Ecto neural progenitor cell (in vitro differentiated cells): ENCODE measurements around the gene RAB3C.
"Not testable (repeated sequence)": the region's sequence is repeated elsewhere in the genome, so short reads cannot be mapped to it uniquely, and the experiment has no call there.

Experiments used
- DNase-seq: peaks from one replicate; pipeline ENCODE4 v3.0.0-alpha.2; 2018; ENCODE audit warnings: low spot score

Gene RAB3C

DNA sequence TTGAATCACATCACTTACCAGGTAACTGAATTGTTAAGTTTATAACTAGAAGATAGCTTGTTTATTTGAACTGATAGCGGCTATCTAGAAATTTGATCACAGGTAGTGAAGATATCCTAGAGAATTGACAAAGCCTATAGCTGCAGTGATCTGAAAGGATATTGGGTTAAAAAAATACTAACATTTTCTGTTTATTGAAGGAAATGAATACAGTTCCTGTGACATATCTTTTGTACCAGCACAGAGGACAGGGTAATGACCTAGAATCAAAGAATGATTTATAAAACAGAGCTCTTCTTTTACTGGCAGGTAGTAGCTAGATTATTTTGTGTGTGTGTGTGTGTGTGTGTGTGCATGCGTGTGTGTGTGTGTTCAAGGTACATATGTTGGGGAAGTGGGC lies 94.8 kb downstream of the RAB3C start:
- DNase-seq = no peak

DNA sequence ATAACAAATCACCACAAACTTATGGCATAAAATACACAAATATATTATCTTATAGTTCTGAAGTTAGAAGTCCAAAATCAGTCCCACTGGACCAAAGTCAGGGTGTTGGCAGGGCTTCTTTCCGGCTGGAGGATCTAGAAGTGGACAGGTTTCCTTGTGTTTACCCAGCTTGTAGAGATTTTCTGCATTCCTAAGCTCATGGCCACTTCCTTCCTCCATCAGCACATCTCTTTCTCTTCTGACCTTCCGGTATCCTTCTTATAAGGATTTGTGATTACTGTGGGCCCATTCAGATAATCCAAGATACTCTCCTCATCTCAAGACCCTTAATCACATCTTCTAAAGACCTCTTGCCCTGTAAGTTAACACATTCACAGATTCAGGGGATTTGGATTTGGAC lies 97.6 kb downstream of the RAB3C start:
- DNase-seq = no peak

- DNase-seq = no peak
Measured at GRCh38 chr5:58681943-58682342, 99.1 kb downstream of the RAB3C start.

DNA sequence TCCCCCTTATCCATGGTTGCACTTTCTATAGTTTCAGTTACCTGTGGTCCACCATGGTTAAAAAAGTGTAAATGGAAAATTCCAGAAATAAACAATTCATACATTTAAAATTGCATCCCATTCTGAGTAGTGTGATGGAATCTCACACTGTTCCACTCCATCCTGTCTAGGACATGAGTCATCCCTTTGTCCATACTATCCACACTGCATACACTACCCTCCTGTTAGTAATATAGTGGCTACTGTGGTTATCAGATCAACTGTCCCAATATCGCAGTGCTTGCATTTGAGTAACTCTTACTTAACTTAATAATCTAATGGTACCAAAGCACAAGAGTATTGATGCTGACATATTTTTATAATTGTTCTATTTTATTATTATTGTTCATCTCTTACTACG lies 100.7 kb downstream of the RAB3C start:
- no peak for DNase-seq

DNA sequence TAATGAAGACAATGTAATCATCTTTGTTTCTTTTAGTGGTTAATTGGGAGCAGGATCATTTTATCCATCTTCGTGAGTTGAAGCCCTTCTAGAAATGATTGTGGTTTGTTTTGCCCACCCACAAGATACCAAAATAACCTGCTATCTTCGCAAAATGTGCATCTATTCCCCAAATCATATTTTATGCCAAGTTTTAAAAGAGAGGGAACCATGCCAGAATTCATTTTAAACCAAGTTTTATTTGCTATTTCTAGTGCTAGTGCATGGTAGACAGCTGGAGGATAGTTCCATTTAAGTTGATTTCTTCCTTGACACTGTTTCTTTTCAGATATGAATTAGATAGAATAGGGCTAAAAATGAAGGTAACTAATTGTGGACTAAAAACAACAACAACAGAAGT lies 104.2 kb downstream of the RAB3C start:
- no peak for DNase-seq

- DNase-seq = no peak
Measured at GRCh38 chr5:58687595-58687994, 104.7 kb downstream of the RAB3C start.

DNA sequence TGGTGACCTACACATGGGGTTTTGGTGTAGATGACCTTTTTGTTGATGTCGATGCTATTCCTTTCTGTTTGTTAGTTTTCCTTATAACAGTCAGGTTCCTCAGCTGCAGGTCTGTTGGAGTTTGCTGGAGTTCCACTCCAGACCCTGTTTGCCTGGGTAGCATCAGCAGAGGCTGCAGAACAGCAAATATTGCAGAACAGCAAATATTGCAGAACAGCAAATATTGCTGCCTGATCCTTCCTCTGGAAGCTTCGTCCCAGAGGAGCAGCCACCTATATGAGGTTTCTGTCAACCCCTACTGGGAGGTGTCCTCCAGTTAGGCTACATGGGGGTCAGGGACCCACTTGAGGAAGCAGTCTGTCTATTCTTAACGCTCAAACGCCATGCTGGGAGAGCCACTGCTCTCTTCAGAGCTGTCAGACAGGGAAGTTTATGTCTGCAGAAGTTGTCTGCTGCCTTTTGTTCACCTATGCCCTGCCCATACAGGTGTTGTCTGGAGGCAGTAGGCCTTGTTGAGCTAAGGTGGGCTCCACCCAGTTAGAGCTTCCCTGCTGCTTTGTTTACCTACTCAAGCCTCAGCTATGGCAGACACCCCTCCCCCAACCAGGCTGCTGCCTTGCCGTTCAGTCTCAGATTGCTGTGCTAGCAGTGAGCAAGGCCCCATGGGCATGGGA lies 116.3 kb downstream of the RAB3C start:
- not testable (repeated sequence) for DNase-seq

- DNase-seq = no peak
Measured at GRCh38 chr5:58699762-58700118, 116.9 kb downstream of the RAB3C start.

DNA sequence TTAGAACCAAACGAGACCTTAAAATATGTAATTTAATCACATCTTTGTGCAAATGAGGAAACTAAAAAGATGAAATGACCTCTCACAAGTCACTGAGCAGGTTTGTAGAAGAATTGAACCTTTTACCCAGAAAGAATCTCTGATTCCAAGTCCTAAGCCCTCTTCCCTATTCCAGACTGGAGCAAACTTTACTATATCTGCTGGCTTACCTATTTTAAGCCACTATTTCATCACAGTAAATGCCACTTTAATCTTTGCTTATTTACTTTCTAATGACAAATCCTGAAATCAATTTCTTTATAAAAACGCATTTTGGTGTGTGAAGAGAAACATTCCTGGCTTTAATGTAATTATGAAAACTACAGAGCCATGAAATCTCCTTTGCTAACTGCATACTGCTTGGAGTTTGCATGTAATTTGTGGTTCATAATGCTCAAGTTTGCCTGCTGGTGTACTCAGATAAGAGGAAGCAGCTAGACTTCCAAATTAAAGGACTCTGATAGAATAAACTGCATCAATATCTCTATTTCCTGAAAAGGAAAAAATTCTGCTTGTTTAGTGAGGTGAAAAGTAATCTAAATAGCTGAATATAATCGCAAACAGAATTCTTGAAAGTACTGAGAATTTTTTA lies 121.2 kb downstream of the RAB3C start:
- no peak for DNase-seq

- no peak for DNase-seq
Measured at GRCh38 chr5:58706736-58707135, 123.9 kb downstream of the RAB3C start.

DNA sequence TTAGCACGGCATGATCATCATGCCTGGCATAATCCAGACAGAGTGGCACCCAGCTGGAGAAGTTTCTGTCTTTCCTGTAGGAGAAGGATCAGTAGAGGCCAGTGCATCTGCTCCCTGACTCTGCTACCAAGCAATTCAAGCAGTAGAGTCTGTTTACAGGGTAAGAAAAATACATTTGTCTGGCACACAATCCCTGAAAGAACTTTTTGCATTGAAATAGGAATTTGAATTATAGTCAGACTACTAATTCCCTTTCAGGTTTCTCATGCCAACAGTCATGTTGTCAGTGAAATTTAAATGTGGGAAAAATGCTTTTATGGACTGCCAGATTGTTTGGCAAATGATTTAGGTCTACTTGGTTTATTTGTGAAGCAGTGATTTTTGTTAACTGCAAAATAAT lies 125.6 kb downstream of the RAB3C start:
- no peak for DNase-seq

GRCh38 chr5:58710425-58710824 lies 127.5 kb downstream of the RAB3C start:
- DNase-seq = not testable (repeated sequence)

DNA sequence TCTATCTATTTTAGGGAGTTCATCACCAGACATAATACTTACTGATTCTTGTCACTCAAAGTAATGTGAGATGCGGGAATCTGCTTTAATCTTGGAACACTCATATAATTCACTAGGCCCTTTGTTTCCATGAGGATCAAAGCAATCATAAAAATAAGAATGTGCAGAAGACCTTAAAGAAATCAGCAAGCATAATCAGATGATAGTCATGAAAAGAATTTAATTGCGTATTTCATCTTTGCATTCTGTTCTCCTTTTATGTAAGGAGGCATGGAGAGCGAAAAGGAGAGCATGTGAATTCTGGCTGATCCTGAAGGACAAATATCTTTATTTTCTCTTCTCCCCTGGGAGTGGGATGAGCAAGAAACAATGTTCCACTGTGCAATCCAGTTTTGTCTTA lies 128.0 kb downstream of the RAB3C start:
- no peak for DNase-seq

GRCh38 chr5:58711965-58712364 lies 129.1 kb downstream of the RAB3C start:
- DNase-seq = no peak

- no peak for DNase-seq
Measured at GRCh38 chr5:58714046-58714445, 131.2 kb downstream of the RAB3C start.

- no peak for DNase-seq
Measured at GRCh38 chr5:58715997-58716656, 133.3 kb downstream of the RAB3C start.

GRCh38 chr5:58716713-58717112 lies 133.8 kb downstream of the RAB3C start:
- no peak for DNase-seq

DNA sequence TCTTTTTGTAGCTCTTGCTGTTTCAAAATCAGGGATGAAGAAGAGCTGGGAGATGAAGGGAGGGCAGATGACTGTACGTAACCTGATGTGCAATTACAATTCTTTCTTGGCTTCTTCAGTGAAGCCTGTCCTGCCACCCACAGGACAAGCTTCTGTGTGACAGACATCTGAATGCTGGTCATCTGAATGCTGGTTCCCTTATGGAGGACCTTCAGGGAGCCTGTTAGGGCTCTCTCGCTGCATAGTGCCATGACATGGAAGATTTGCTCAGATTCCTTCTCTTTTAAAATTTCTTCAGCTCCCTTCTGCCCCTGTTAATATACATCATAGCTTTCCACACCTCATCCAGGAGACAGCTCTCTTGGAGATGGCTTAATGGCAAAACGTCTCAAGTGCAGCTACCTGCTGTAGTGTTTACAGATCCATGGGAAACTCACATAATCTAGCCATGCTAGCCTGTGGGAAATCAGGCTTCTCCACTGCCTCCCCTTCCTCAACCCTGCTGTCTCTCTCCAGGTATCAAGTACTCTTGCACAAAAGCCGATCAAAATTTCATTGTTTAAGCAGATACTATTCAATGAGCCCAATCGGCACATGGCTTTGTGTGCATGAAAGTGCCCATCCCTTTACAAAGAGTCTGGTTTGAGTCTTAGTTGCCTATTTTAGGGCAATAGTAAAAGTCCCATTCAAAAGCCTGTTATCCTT lies 134.6 kb downstream of the RAB3C start:
- DNase-seq = no peak

- no peak for DNase-seq
Measured at GRCh38 chr5:58718269-58718978, 135.5 kb downstream of the RAB3C start.

DNA sequence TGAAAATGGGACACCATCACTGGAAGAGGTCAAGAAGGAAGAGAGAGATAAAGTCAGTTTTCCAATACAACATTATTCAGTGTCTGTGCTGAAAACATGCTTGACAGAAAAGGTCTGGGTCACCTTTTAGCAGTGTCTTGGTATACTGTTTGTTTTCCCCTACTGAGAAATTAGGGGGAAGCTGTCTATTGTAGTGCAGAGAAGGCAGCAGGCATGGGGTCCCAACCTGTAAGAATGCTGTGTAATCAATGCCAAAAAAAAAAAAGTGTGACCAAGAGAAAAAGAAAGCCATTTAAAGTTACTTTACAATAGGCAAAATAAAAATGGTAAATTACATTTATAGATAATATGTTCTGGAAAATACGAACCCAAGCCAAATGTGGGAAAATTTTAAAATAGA lies 139.3 kb downstream of the RAB3C start:
- no peak for DNase-seq

GRCh38 chr5:58724992-58725391 lies 142.1 kb downstream of the RAB3C start:
- DNase-seq = no peak

- no peak for DNase-seq
Measured at GRCh38 chr5:58731641-58732040, 148.8 kb downstream of the RAB3C start.
